Panc1 (cell line): ENCODE results near the gene ELMO1.

ENCODE experiments used
- POLR2AphosphoS5 ChIP-seq: IDR thresholded peaks from 2 replicates; pipeline ENCODE4 v1.6.1; 2012; ENCODE audit warnings: mild to moderate bottlenecking, low read depth, low read length, moderate library complexity
- SIN3A ChIP-seq: IDR thresholded peaks from 2 replicates; pipeline ENCODE4 v1.6.1; 2012; ENCODE audit warnings: low read depth, mild to moderate bottlenecking, low read length, moderate library complexity, borderline replicate concordance; ENCODE audit not compliant: insufficient read depth
- TCF7L2 ChIP-seq: IDR thresholded peaks from 2 replicates; pipeline ENCODE4 v1.6.1; 2011; ENCODE audit warnings: mild to moderate bottlenecking, low read depth, low read length, inconsistent platforms
- TF ChIP-seq, protein P1 (sequence below): fragments of 450-650 bp; IDR thresholded peaks from 2 replicates; pipeline ENCODE4 v1.5.1; 2017; ENCODE audit warnings: mild to moderate bottlenecking
- TF ChIP-seq, protein P2 (sequence below), 2 experiments: IDR thresholded peaks; 2 replicates each; pipeline ENCODE4 v1.6.1; 2011 to 2012; ENCODE audit warnings: low read depth in 2 of 2, control low read depth in 1 of 2, low read length in 1 of 2, mild to moderate bottlenecking in 1 of 2, moderate library complexity in 1 of 2; ENCODE audit not compliant: insufficient read depth in 1 of 2

DNA sequence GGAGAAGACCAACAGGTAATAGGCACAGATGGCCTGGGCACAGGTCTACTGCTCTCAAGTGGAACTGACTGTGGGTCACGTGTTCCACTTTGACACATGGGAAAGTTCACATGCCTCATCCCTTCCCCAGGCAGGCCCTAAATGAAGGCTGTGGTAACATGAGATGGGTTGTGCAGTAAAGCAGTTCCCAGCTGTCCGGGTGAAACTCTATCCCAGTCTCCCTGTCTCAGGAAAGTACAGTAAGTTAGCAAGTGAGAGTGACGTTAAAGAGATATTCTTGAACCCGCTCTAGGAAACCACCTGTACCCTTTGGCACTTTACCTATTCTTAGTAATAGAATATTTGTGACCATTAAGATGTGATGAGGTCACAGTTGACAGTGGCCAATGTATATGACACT is 380.6 kb downstream of the ELMO1 start:
- TF ChIP-seq, protein P1, sequence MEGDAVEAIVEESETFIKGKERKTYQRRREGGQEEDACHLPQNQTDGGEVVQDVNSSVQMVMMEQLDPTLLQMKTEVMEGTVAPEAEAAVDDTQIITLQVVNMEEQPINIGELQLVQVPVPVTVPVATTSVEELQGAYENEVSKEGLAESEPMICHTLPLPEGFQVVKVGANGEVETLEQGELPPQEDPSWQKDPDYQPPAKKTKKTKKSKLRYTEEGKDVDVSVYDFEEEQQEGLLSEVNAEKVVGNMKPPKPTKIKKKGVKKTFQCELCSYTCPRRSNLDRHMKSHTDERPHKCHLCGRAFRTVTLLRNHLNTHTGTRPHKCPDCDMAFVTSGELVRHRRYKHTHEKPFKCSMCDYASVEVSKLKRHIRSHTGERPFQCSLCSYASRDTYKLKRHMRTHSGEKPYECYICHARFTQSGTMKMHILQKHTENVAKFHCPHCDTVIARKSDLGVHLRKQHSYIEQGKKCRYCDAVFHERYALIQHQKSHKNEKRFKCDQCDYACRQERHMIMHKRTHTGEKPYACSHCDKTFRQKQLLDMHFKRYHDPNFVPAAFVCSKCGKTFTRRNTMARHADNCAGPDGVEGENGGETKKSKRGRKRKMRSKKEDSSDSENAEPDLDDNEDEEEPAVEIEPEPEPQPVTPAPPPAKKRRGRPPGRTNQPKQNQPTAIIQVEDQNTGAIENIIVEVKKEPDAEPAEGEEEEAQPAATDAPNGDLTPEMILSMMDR = no peak
- TF ChIP-seq SIN3A = no peak
- TF ChIP-seq POLR2AphosphoS5 = no peak
- TF ChIP-seq, protein P2, sequence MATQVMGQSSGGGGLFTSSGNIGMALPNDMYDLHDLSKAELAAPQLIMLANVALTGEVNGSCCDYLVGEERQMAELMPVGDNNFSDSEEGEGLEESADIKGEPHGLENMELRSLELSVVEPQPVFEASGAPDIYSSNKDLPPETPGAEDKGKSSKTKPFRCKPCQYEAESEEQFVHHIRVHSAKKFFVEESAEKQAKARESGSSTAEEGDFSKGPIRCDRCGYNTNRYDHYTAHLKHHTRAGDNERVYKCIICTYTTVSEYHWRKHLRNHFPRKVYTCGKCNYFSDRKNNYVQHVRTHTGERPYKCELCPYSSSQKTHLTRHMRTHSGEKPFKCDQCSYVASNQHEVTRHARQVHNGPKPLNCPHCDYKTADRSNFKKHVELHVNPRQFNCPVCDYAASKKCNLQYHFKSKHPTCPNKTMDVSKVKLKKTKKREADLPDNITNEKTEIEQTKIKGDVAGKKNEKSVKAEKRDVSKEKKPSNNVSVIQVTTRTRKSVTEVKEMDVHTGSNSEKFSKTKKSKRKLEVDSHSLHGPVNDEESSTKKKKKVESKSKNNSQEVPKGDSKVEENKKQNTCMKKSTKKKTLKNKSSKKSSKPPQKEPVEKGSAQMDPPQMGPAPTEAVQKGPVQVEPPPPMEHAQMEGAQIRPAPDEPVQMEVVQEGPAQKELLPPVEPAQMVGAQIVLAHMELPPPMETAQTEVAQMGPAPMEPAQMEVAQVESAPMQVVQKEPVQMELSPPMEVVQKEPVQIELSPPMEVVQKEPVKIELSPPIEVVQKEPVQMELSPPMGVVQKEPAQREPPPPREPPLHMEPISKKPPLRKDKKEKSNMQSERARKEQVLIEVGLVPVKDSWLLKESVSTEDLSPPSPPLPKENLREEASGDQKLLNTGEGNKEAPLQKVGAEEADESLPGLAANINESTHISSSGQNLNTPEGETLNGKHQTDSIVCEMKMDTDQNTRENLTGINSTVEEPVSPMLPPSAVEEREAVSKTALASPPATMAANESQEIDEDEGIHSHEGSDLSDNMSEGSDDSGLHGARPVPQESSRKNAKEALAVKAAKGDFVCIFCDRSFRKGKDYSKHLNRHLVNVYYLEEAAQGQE (IDR thresholded peaks at IDR 0.05; ENCODE audit: insufficient read depth in 1 of 2, low read depth in 2 of 2, low read length in 1 of 2) = no peak
- no peak for TF ChIP-seq TCF7L2
